SK-N-SH treated with all-trans-retinoic acid at 6 μM for 48 hours (cell line): ENCODE data around the gene AOX1.
A peak's percentile ranks its signal among the peaks of the same experiment; 100 is the strongest.

Source experiments
- ATAC-seq: fragments of 200-7000 bp; cut with Tn5 transposase; 3 replicates; pipeline ENCODE4 v1.9.1; 2020; ENCODE audit warnings: mild to moderate bottlenecking, moderate library complexity
- ARNTL ChIP-seq: fragments of 450-650 bp; formaldehyde crosslinking; IDR thresholded peaks from 2 replicates; pipeline ENCODE4 v1.5.0; 2020; ENCODE audit warnings: low read depth, mild to moderate bottlenecking, moderate library complexity, borderline replicate concordance
- BACH2 ChIP-seq: fragments of 250-450 bp; sonication (Bioruptor Pico); IDR thresholded peaks from 2 replicates; pipeline ENCODE4 v1.9.0; 2021; ENCODE audit warnings: mild to moderate bottlenecking, borderline replicate concordance
- CSDC2 ChIP-seq: fragments of 250-450 bp; sonication (Bioruptor Pico); IDR thresholded peaks from 2 replicates; pipeline ENCODE4 v1.5.0; 2020; ENCODE audit warnings: mild to moderate bottlenecking, moderate library complexity
- CSRNP3 ChIP-seq: fragments of 250-450 bp; sonication (Bioruptor Pico); IDR thresholded peaks from 2 replicates; pipeline ENCODE4 v1.5.1; 2021; ENCODE audit warnings: mild to moderate bottlenecking, moderate library complexity
- ESRRG ChIP-seq: fragments of 250-450 bp; sonication (Bioruptor Pico); IDR thresholded peaks from 2 replicates; pipeline ENCODE4 v1.6.1; 2021; ENCODE audit warnings: mild to moderate bottlenecking
- GLIS3 ChIP-seq: fragments of 250-450 bp; sonication (Bioruptor Pico); IDR thresholded peaks from 2 replicates; pipeline ENCODE4 v1.5.0; 2020; ENCODE audit warnings: mild to moderate bottlenecking, moderate library complexity
- ISL1 ChIP-seq: fragments of 250-450 bp; sonication (Bioruptor Pico); IDR thresholded peaks from 2 replicates; pipeline ENCODE4 v2.1.2; 2022; ENCODE audit warnings: mild to moderate bottlenecking, moderate library complexity
- OSR1 ChIP-seq: fragments of 250-450 bp; sonication (Bioruptor Pico); IDR thresholded peaks from 2 replicates; pipeline ENCODE4 v1.8.0; 2022; ENCODE audit warnings: moderate library complexity, mild to moderate bottlenecking, inconsistent platforms
- POU6F1 ChIP-seq: fragments of 250-450 bp; sonication (Bioruptor Pico); IDR thresholded peaks from 2 replicates; pipeline ENCODE4 v1.8.0; 2021; ENCODE audit warnings: low read depth, mild to moderate bottlenecking, moderate library complexity, borderline replicate concordance
- PPARA ChIP-seq: fragments of 250-450 bp; sonication (Bioruptor Pico); IDR thresholded peaks from 2 replicates; pipeline ENCODE4 v1.5.0; 2020; ENCODE audit warnings: mild to moderate bottlenecking, borderline replicate concordance
- RARB ChIP-seq: fragments of 250-450 bp; sonication (Bioruptor Pico); IDR thresholded peaks from 2 replicates; pipeline ENCODE4 v1.8.0; 2021; ENCODE audit warnings: mild to moderate bottlenecking, moderate library complexity
- SNAI2 ChIP-seq: fragments of 250-450 bp; sonication (Bioruptor Pico); IDR thresholded peaks from 2 replicates; pipeline ENCODE4 v1.5.0; 2020; ENCODE audit warnings: mild to moderate bottlenecking, moderate library complexity
- TCF4 ChIP-seq: fragments of 250-450 bp; sonication (Bioruptor Pico); IDR thresholded peaks from 2 replicates; pipeline ENCODE4 v1.8.0; 2021; ENCODE audit warnings: mild to moderate bottlenecking, moderate library complexity, borderline replicate concordance
- TOX ChIP-seq: fragments of 250-450 bp; sonication (Bioruptor Pico); IDR thresholded peaks from 2 replicates; pipeline ENCODE4 v1.8.0; 2021; ENCODE audit warnings: mild to moderate bottlenecking, moderate library complexity, borderline replicate concordance
- TSHZ2 ChIP-seq: fragments of 250-450 bp; sonication (Bioruptor Pico); IDR thresholded peaks from 2 replicates; pipeline ENCODE4 v1.5.0; 2020; ENCODE audit warnings: mild to moderate bottlenecking, moderate library complexity
- ZC3H10 ChIP-seq: fragments of 250-450 bp; sonication (Bioruptor Pico); IDR thresholded peaks from 2 replicates; pipeline ENCODE4 v1.5.1; 2021; ENCODE audit warnings: mild to moderate bottlenecking, moderate library complexity
- ZFP3 ChIP-seq: fragments of 250-450 bp; sonication (Bioruptor Pico); IDR thresholded peaks from 2 replicates; pipeline ENCODE4 v1.5.0; 2020; ENCODE audit warnings: mild to moderate bottlenecking, moderate library complexity
- ZFP30 ChIP-seq: fragments of 450-650 bp; formaldehyde crosslinking; IDR thresholded peaks from 2 replicates; pipeline ENCODE4 v1.5.0; 2022; ENCODE audit warnings: mild to moderate bottlenecking, moderate library complexity
- ZNF565 ChIP-seq: fragments of 450-650 bp; formaldehyde crosslinking; conservative IDR thresholded peaks from 2 replicates; pipeline ENCODE4 v1.5.0; 2020; ENCODE audit warnings: low read depth, mild to moderate bottlenecking, moderate library complexity
- ZNF70 ChIP-seq: fragments of 450-650 bp; formaldehyde crosslinking; IDR thresholded peaks from 2 replicates; pipeline ENCODE4 v1.5.0; 2020; ENCODE audit warnings: mild to moderate bottlenecking, moderate library complexity
- ZNF8 ChIP-seq: fragments of 450-650 bp; formaldehyde crosslinking; IDR thresholded peaks from 2 replicates; pipeline ENCODE4 v1.5.0; 2020; ENCODE audit warnings: mild to moderate bottlenecking, moderate library complexity

AOX1 gene

GRCh38 chr2:200670751-200671150, 84.9 kb downstream of the AOX1 start:
- TF ChIP-seq ZFP3 (CRISPR knock-in tag) (no peak), ZNF70 (CRISPR knock-in tag) (no peak)
- no peak for ATAC-seq

- no peak for ATAC-seq
- TF ChIP-seq OSR1 = no peak
- no peak for TF ChIP-seq TOX
- TF ChIP-seq PPARA (CRISPR knock-in tag) = no peak
- no peak for TF ChIP-seq BACH2 (CRISPR knock-in tag)
- no peak for TF ChIP-seq ESRRG (CRISPR knock-in tag)
- no peak for TF ChIP-seq RARB (CRISPR knock-in tag)
- no peak for TF ChIP-seq ZC3H10 (CRISPR knock-in tag)
- no peak for TF ChIP-seq ISL1 (CRISPR knock-in tag)
- no peak for TF ChIP-seq SNAI2 (CRISPR knock-in tag)
- no peak for TF ChIP-seq ZFP30 (CRISPR knock-in tag)
- TF ChIP-seq GLIS3 (CRISPR knock-in tag) = no peak
These were observed 87.4 kb downstream of the AOX1 start for GRCh38 chr2:200673191-200673590.

- TF ChIP-seq ZC3H10 (CRISPR knock-in tag) = no peak
- no peak for TF ChIP-seq CSDC2 (CRISPR knock-in tag)
- TF ChIP-seq CSRNP3 = no peak
- TF ChIP-seq ISL1 (CRISPR knock-in tag) = no peak
- no peak for TF ChIP-seq RARB (CRISPR knock-in tag)
- TF ChIP-seq GLIS3 (CRISPR knock-in tag) = no peak
- no peak for TF ChIP-seq TSHZ2 (CRISPR knock-in tag)
- TF ChIP-seq ZNF565 (CRISPR knock-in tag) = no peak
- TF ChIP-seq SNAI2 (CRISPR knock-in tag) = no peak
- no peak for TF ChIP-seq TCF4 (CRISPR knock-in tag)
- no peak for TF ChIP-seq ARNTL (CRISPR knock-in tag)
- TF ChIP-seq, all 23 proteins: peak for 0
- ATAC-seq = no peak
These were observed 89.0 kb downstream of the AOX1 start for GRCh38 chr2:200674837-200675236.

GRCh38 chr2:200677171-200677570, 91.4 kb downstream of the AOX1 start:
- ATAC-seq = no peak
- no peak for TF ChIP-seq TOX
- no peak for TF ChIP-seq GLIS3 (CRISPR knock-in tag)
- no peak for TF ChIP-seq BACH2 (CRISPR knock-in tag)
- no peak for TF ChIP-seq ZNF70 (CRISPR knock-in tag)
- TF ChIP-seq ZNF8 (CRISPR knock-in tag) = no peak
- TF ChIP-seq CSDC2 (CRISPR knock-in tag) = no peak
- no peak for TF ChIP-seq ZFP3 (CRISPR knock-in tag)
- no peak for TF ChIP-seq POU6F1 (CRISPR knock-in tag)
- no peak for TF ChIP-seq ZFP30 (CRISPR knock-in tag)
- TF ChIP-seq RARB (CRISPR knock-in tag) = no peak
- no peak for TF ChIP-seq OSR1

GRCh38 chr2:200677721-200678532, 92.1 kb downstream of the AOX1 start:
- TF ChIP-seq OSR1 (no peak), ZFP30 (CRISPR knock-in tag) (no peak), GLIS3 (CRISPR knock-in tag) (no peak), ZFP3 (CRISPR knock-in tag) (no peak), POU6F1 (CRISPR knock-in tag) (no peak)
- TF ChIP-seq, all 23 proteins: peak for 0
- ATAC-seq = peak; percentile 72
